Esophagus squamous epithelium (tissue), 4 donors: Measurements from ENCODE around the gene RGS5.

Experiments used
- CTCF ChIP-seq, 6 experiments: fragments of 450-650 bp in 4 of 6; fragments of 200-600 bp in 2 of 6; sonication (generic) in 2 of 6; IDR thresholded peaks; one replicate each; pipeline ENCODE4 v1.5.1; 2016 to 2019; ENCODE audit warnings: antibody characterized with exemption in 6 of 6, mild to moderate bottlenecking in 4 of 6, moderate library complexity in 4 of 6
- POLR2A ChIP-seq, 4 donors: fragments of 450-650 bp; IDR thresholded peaks; one replicate each; pipeline ENCODE4 v1.6.1; 2017; ENCODE audit warnings: antibody characterized with exemption in 4 of 4, mild to moderate bottlenecking in 4 of 4, moderate library complexity in 3 of 4

- no peak for TF ChIP-seq CTCF (IDR thresholded peaks at IDR 0.05)
- no peak for TF ChIP-seq POLR2A (IDR thresholded peaks at IDR 0.05)
Measured at GRCh38 chr1:163205513-163205912, 2.8 kb upstream of the RGS5 start.
